CD4-positive, CD25-positive, alpha-beta regulatory T cell (primary cell): ENCODE measurements around the gene PANK2. TPM values are rescaled to one million over a fixed set of nuclear protein-coding genes. Genes with fewer than 3 reads are reported as not detected.
"Not testable (repeated sequence)": the region's sequence is repeated elsewhere in the genome, so short reads cannot be mapped to it uniquely, and the experiment has no call there.

Experiments
- ATAC-seq, 2 donors: fragments of 150-1000 bp; cut with Tn5 transposase; one replicate each; pipeline ENCODE4 v1.10.0; 2021; ENCODE audit warnings: low read depth in 2 of 2, moderate number of reproducible peaks in 2 of 2, moderate library complexity in 1 of 2
- DNase-seq, 3 donors: peaks; one replicate each; pipeline versions ENCODE4 v3.0.0 to v3.0.0-alpha.2; 2012 to 2022; ENCODE audit warnings: mixed read lengths in 1 of 3
- H3K27ac ChIP-seq: one replicate; pipeline ENCODE4 v1.7.0; 2013; ENCODE audit warnings: mild to moderate bottlenecking, low read length; ENCODE audit not compliant: insufficient read depth, poor library complexity, severe bottlenecking
- H3K27me3 ChIP-seq: one replicate; pipeline ENCODE4 v1.7.0; 2013; ENCODE audit warnings: low read length; ENCODE audit not compliant: control insufficient read depth, insufficient read depth
- H3K36me3 ChIP-seq: one replicate; pipeline ENCODE4 v1.7.0; 2013; ENCODE audit warnings: mild to moderate bottlenecking, low read length, moderate library complexity; ENCODE audit not compliant: control insufficient read depth, insufficient read depth
- H3K4me1 ChIP-seq: 2 replicates; pipeline ENCODE4 v1.7.0; 2013; ENCODE audit warnings: mild to moderate bottlenecking, low read length; ENCODE audit not compliant: insufficient read depth, control insufficient read depth, poor library complexity, severe bottlenecking
- H3K4me3 ChIP-seq: one replicate; pipeline ENCODE4 v1.7.0; 2013; ENCODE audit warnings: low read depth, mild to moderate bottlenecking, low read length, moderate library complexity
- H3K9me3 ChIP-seq, 2 experiments: 1 replicate in 1 of 2; 2 replicates in 1 of 2; pipeline ENCODE4 v1.7.0; 2013; ENCODE audit warnings: low read length in 2 of 2, mild to moderate bottlenecking in 1 of 2, moderate library complexity in 1 of 2; ENCODE audit not compliant: control insufficient read depth in 2 of 2
- H3K27ac Mint-ChIP-seq, 3 donors: one replicate each; pipeline ENCODE4 v1.8.0; 2020 to 2022; ENCODE audit warnings: mild to moderate bottlenecking in 3 of 3, mixed read lengths in 3 of 3, moderate library complexity in 2 of 3
- H3K27me3 Mint-ChIP-seq: one replicate; pipeline ENCODE4 v1.8.0; 2022; ENCODE audit warnings: mild to moderate bottlenecking, mixed read lengths
- H3K36me3 Mint-ChIP-seq: one replicate; pipeline ENCODE4 v1.8.0; 2020; ENCODE audit warnings: mixed read lengths
- H3K4me1 Mint-ChIP-seq, 4 donors: one replicate each; pipeline ENCODE4 v1.8.0; 2020 to 2022; ENCODE audit warnings: mixed read lengths in 4 of 4, mild to moderate bottlenecking in 1 of 4
- H3K4me3 Mint-ChIP-seq, 4 donors: one replicate each; pipeline ENCODE4 v1.8.0; 2020 to 2022; ENCODE audit warnings: mild to moderate bottlenecking in 4 of 4, mixed read lengths in 4 of 4, moderate library complexity in 3 of 4
- H3K9me3 Mint-ChIP-seq, 7 donors: one replicate each; pipeline ENCODE4 v1.8.0; 2020 to 2022; ENCODE audit warnings: mixed read lengths in 7 of 7, mild to moderate bottlenecking in 3 of 7, moderate library complexity in 2 of 7
- polyA plus RNA-seq, 4 donors: library from polyadenylated mRNA; unstranded; fragments of 300-500 nt; fragmentation: Illumina TruSeq; gene quantifications; one replicate each; pipeline ENCODE4 v1.2.3, GENCODE V29; 2021
- total RNA-seq: library from RNA; stranded (reverse); gene quantifications from one replicate; pipeline ENCODE4 v1.2.3, GENCODE V29; 2022

The PANK2 gene
- total and polyA plus RNA-seq, 5 donors from 2014 or later = 44.4 to 63.2 (median 52.0) TPM

DNA sequence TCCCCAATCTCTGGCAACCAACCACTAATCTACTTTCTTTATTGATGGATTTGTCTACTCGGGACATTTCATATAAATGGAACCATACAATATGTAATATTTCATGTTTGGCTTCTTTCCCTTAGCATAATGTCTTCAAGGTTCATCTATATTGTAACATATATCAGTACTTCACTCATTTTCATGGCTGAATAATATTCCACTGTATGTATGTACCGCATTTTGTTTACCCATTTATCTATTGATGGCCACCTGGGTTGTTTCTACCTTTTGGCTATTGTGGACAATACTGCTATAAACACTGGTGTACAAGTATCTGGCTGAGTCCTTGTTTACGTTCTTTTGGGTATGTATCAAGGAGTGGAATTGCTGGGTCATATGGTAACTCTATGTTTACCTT is 48.4 kb downstream of the PANK2 start:
- H3K36me3 Mint-ChIP-seq = peaks cover 44% of the 10 kb centered on the region
- H3K4me1 Mint-ChIP-seq = peaks cover 0 to 16% (median 9%) of the 10 kb centered on the region in 4 donors
- Histone ChIP-seq H3K9me3 (peaks cover 0 to 2% of the 10 kb centered on the region in 2 experiments), H3K27ac (no peak overlapping the region), H3K4me1 (peaks cover 8% of the 10 kb centered on the region), H3K36me3 (peaks cover 9% of the 10 kb centered on the region), H3K27me3 (no peaks in the 10 kb centered on the region), H3K4me3 (no peak overlapping the region)
- DNase-seq = no peak
- peaks cover 0 to 12% (median 2%) of the 10 kb centered on the region in 7 donors for H3K9me3 Mint-ChIP-seq
- no peak overlapping the region for H3K4me3 Mint-ChIP-seq
- no peak for ATAC-seq
- H3K27me3 Mint-ChIP-seq = no peaks in the 10 kb centered on the region
- no peak overlapping the region for H3K27ac Mint-ChIP-seq

DNA sequence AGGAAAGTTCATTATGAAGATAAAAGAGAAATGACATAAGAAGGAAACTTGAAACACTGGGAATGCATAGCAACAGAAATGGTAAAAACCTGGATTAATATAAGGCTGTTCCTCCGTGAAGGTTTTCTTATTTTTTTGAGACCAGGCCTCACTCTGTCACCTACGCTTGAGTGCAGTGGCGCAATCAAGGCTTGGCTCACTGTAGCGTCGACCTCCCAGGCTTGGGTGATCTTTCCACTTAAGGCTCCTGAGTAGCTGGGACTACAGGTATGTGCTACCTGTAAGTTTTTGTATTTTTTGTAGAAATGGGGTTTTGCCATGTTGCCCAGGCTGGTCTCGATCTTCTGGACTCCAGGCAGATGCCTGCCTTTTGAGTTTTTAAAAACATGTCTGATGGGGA is 51.7 kb downstream of the PANK2 start:
- peaks cover 47% of the 10 kb centered on the region for H3K36me3 Mint-ChIP-seq
- no peak overlapping the region for H3K27ac ChIP-seq
- DNase-seq (no peak), ATAC-seq (no peak)
- no peaks in the 10 kb centered on the region for H3K27me3 Mint-ChIP-seq
- H3K27me3 ChIP-seq = no peaks in the 10 kb centered on the region
- no peak overlapping the region for H3K4me3 ChIP-seq
- H3K9me3 ChIP-seq = peaks cover 0 to 2% of the 10 kb centered on the region in 2 experiments
- H3K36me3 ChIP-seq = peaks cover 9% of the 10 kb centered on the region
- no peak overlapping the region for H3K27ac Mint-ChIP-seq
- no peaks in the 10 kb centered on the region for H3K4me1 ChIP-seq
- H3K9me3 Mint-ChIP-seq = peaks cover 0 to 12% (median 2%) of the 10 kb centered on the region in 7 donors
- no peak overlapping the region for H3K4me3 Mint-ChIP-seq
- peaks cover 0 to 8% (median 3%) of the 10 kb centered on the region in 4 donors for H3K4me1 Mint-ChIP-seq

DNA sequence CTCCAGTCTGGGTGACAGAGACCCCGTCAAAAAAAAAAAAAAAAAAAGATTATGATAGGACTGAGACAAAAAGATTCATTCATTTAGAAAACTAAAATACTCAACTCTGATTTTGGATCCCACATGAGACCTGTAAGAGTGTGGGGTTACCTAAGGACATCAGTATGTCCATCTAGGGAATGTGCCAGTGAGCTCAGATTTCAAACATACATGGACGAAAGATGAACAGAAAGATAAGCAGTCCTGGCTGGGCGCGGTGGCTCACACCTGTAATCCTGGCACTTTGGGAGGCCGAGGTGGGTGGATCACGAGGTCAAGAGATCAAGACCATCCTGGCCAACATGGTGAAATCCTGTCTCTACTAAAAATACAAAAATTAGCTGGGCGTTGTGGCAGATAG is 57.5 kb downstream of the PANK2 start:
- peaks cover 18% of the 10 kb centered on the region for H3K36me3 Mint-ChIP-seq

DNA sequence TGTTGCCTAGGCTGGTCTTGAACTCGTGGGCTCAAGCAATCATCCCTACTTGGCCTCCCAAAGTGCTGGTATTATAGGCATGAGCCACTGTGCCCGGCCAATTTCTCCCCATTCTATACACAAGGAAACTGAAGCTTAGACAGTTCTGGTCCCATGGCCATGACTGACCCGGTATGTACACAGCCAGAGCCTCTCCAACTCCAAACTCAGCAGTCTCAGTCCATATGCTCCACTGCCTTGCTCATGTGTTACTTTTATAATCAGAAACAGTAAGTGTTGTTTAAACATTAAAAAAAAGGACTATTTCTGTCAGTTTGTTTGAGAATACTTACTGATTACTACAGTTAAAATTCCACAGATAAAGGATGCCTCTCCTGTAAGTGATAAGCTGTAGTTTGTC is 75.5 kb downstream of the PANK2 start:
- no peak overlapping the region for H3K4me3 Mint-ChIP-seq
- no peak overlapping the region for H3K27ac ChIP-seq
- peak overlapping the region in 1 of 3 donors; percentile 20 for H3K27ac Mint-ChIP-seq
- H3K36me3 Mint-ChIP-seq = peaks cover 11% of the 10 kb centered on the region
- peaks cover 8 to 18% (median 13%) of the 10 kb centered on the region in 4 donors for H3K4me1 Mint-ChIP-seq
- H3K36me3 ChIP-seq = no peaks in the 10 kb centered on the region
- no peaks in the 10 kb centered on the region for H3K4me1 ChIP-seq
- no peaks in the 10 kb centered on the region for H3K9me3 ChIP-seq
- ATAC-seq = no peak
- no peak overlapping the region for H3K4me3 ChIP-seq
- DNase-seq = no peak
- H3K27me3 Mint-ChIP-seq = no peaks in the 10 kb centered on the region
- H3K27me3 ChIP-seq = no peaks in the 10 kb centered on the region
- H3K9me3 Mint-ChIP-seq = no peaks in the 10 kb centered on the region

More for the DNA sequence above, 57.5 kb downstream of the PANK2 start:
- H3K27me3 Mint-ChIP-seq, H3K4me1 Mint-ChIP-seq, H3K27ac ChIP-seq, ATAC-seq, H3K4me1 ChIP-seq, H3K9me3 ChIP-seq, H3K4me3 ChIP-seq, DNase-seq, H3K27ac Mint-ChIP-seq, H3K9me3 Mint-ChIP-seq, H3K36me3 ChIP-seq, H3K4me3 Mint-ChIP-seq, H3K27me3 ChIP-seq: not testable (repeated sequence)

- Histone ChIP-seq H3K4me3 (no peak overlapping the region), H3K9me3 (no peaks in the 10 kb centered on the region), H3K27me3 (no peaks in the 10 kb centered on the region), H3K27ac (no peak overlapping the region), H3K36me3 (no peaks in the 10 kb centered on the region), H3K4me1 (no peaks in the 10 kb centered on the region)
- Mint-ChIP-seq H3K36me3 (peaks cover 17% of the 10 kb centered on the region), H3K4me1 (peaks cover 12 to 20% (median 16%) of the 10 kb centered on the region in 4 donors), H3K27ac (no peak overlapping the region), H3K9me3 (no peaks in the 10 kb centered on the region), H3K4me3 (no peak overlapping the region), H3K27me3 (no peaks in the 10 kb centered on the region)
- no peak for DNase-seq
- no peak for ATAC-seq
These were observed 77.4 kb downstream of the PANK2 start for GRCh38 chr20:3966571-3966970.

GRCh38 chr20:3970016-3970415 is 80.8 kb downstream of the PANK2 start:
- DNase-seq (no peak), ATAC-seq (no peak)
- Histone ChIP-seq H3K27ac (no peak overlapping the region), H3K4me1 (no peaks in the 10 kb centered on the region), H3K36me3 (no peaks in the 10 kb centered on the region), H3K4me3 (no peak overlapping the region), H3K9me3 (no peaks in the 10 kb centered on the region), H3K27me3 (no peaks in the 10 kb centered on the region)
- H3K9me3 Mint-ChIP-seq = peaks cover 0 to 5% (median 0%) of the 10 kb centered on the region in 7 donors
- H3K27ac Mint-ChIP-seq = no peak overlapping the region
- no peak overlapping the region for H3K4me3 Mint-ChIP-seq
- H3K36me3 Mint-ChIP-seq = peaks cover 16% of the 10 kb centered on the region
- peaks cover 10 to 25% (median 21%) of the 10 kb centered on the region in 4 donors for H3K4me1 Mint-ChIP-seq
- H3K27me3 Mint-ChIP-seq = no peaks in the 10 kb centered on the region

- Histone ChIP-seq H3K4me1 (no peaks in the 10 kb centered on the region), H3K27me3 (no peaks in the 10 kb centered on the region), H3K36me3 (no peaks in the 10 kb centered on the region), H3K4me3 (no peak overlapping the region), H3K27ac (no peak overlapping the region), H3K9me3 (no peaks in the 10 kb centered on the region)
- no peak overlapping the region for H3K4me3 Mint-ChIP-seq
- H3K4me1 Mint-ChIP-seq = peaks cover 10 to 27% (median 21%) of the 10 kb centered on the region in 4 donors
- H3K36me3 Mint-ChIP-seq = peaks cover 16% of the 10 kb centered on the region
- no peaks in the 10 kb centered on the region for H3K27me3 Mint-ChIP-seq
- ATAC-seq (no peak), DNase-seq (no peak)
- H3K27ac Mint-ChIP-seq = peak overlapping the region in 1 of 3 donors; percentile 9
- peaks cover 0 to 5% (median 0%) of the 10 kb centered on the region in 7 donors for H3K9me3 Mint-ChIP-seq
These were observed 82.0 kb downstream of the PANK2 start for GRCh38 chr20:3971145-3971544.

DNA sequence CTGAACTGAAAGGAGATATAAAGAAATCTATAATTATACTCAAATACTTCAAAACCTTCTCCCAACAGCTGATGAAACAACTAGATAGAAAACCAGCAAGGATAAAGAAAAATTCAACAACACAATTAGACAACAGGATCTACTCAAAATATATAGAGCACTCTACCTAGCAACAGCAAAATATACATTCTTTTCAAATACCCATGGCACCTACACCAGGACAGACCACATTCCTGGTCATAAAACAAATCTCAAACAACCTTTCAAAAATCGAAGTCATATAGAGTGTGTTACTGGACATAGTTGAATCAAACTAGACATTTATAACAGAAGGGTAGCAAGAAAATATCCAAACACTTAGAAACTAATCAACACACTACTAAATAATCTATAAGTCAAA is 83.0 kb downstream of the PANK2 start:
- H3K4me3 ChIP-seq = no peak overlapping the region
- no peaks in the 10 kb centered on the region for H3K4me1 ChIP-seq
- peaks cover 0 to 5% (median 0%) of the 10 kb centered on the region in 7 donors for H3K9me3 Mint-ChIP-seq
- H3K36me3 ChIP-seq = no peaks in the 10 kb centered on the region
- H3K27me3 Mint-ChIP-seq = no peaks in the 10 kb centered on the region
- DNase-seq (no peak), ATAC-seq (no peak)
- no peak overlapping the region for H3K27ac Mint-ChIP-seq
- H3K9me3 ChIP-seq = no peaks in the 10 kb centered on the region
- no peak overlapping the region for H3K27ac ChIP-seq
- peaks cover 15% of the 10 kb centered on the region for H3K36me3 Mint-ChIP-seq
- H3K27me3 ChIP-seq = no peaks in the 10 kb centered on the region
- peaks cover 8 to 27% (median 22%) of the 10 kb centered on the region in 4 donors for H3K4me1 Mint-ChIP-seq
- H3K4me3 Mint-ChIP-seq = no peak overlapping the region
